Endodermal cell (in vitro differentiated cells): ENCODE results near the gene CENPP. TPM values are rescaled to one million over a fixed set of nuclear protein-coding genes. Genes with fewer than 3 reads are reported as not detected.

Source experiments
- DNase-seq: peaks from one replicate; pipeline ENCODE4 v3.0.0-alpha.2; 2017
- H3K27ac ChIP-seq: 2 replicates; pipeline ENCODE4 v1.5.1; 2013; ENCODE audit warnings: mild to moderate bottlenecking, low read depth, low read length, moderate library complexity
- H3K27me3 ChIP-seq: 2 replicates; pipeline ENCODE4 v1.6.1; 2013; ENCODE audit warnings: mild to moderate bottlenecking, low read length, moderate library complexity; ENCODE audit not compliant: insufficient read depth, control insufficient read depth, poor library complexity, severe bottlenecking
- H3K36me3 ChIP-seq: 2 replicates; pipeline ENCODE4 v1.7.0; 2013; ENCODE audit warnings: mild to moderate bottlenecking, low read length, moderate library complexity; ENCODE audit not compliant: control insufficient read depth, insufficient read depth
- H3K4me1 ChIP-seq: one replicate; pipeline ENCODE4 v1.7.0; 2013; ENCODE audit warnings: low read length; ENCODE audit not compliant: control insufficient read depth, insufficient read depth
- H3K4me3 ChIP-seq: 2 replicates; pipeline ENCODE4 v1.5.1; 2013; ENCODE audit warnings: mild to moderate bottlenecking, low read length, moderate library complexity
- H3K9ac ChIP-seq: 2 replicates; pipeline ENCODE4 v1.6.1; 2013; ENCODE audit warnings: mild to moderate bottlenecking, low read length, moderate library complexity; ENCODE audit not compliant: poor library complexity, severe bottlenecking; ENCODE audit errors: extremely low read depth
- H3K9me3 ChIP-seq: 2 replicates; pipeline ENCODE4 v1.6.1; 2013; ENCODE audit warnings: mild to moderate bottlenecking, low read length, moderate library complexity; ENCODE audit not compliant: control insufficient read depth
- H3K27ac Mint-ChIP-seq: 2 replicates; pipeline ENCODE4 v1.8.0; 2020; ENCODE audit warnings: mixed read lengths
- H3K27me3 Mint-ChIP-seq: 2 replicates; pipeline ENCODE4 v1.8.0; 2021; ENCODE audit warnings: mild to moderate bottlenecking, mixed read lengths; ENCODE audit not compliant: insufficient read depth
- H3K36me3 Mint-ChIP-seq: 2 replicates; pipeline ENCODE4 v1.8.0; 2020; ENCODE audit warnings: low read depth, mixed read lengths
- H3K4me1 Mint-ChIP-seq: 2 replicates; pipeline ENCODE4 v1.8.0; 2020; ENCODE audit warnings: mixed read lengths
- H3K4me3 Mint-ChIP-seq: 2 replicates; pipeline ENCODE4 v1.8.0; 2020; ENCODE audit warnings: mild to moderate bottlenecking, moderate library complexity, mixed read lengths
- H3K9me3 Mint-ChIP-seq: 2 replicates; pipeline ENCODE4 v1.8.0; 2020; ENCODE audit warnings: mild to moderate bottlenecking, mixed read lengths
- CTCF ChIP-seq: fragments of 200-600 bp; sonication (generic); conservative IDR thresholded peaks from 2 replicates; pipeline ENCODE4 v1.5.0; 2021; ENCODE audit warnings: antibody characterized with exemption, mild to moderate bottlenecking
- WGBS, 2 experiments: methylation state at CpG; one replicate each; pipeline versions ENCODE4 v1.1.5 to v1.1.7; 2013; ENCODE audit warnings: missing lambda C conversion rate in 2 of 2, mixed read lengths in 1 of 2; ENCODE audit not compliant: insufficient coverage in 1 of 2, insufficient read length in 1 of 2; 5-methylcytosine and 5-hydroxymethylcytosine counted together
- total RNA-seq, 2 donors: library from RNA; stranded (reverse); fragmentation: NEBNext Ultra II Directional in 1 of 2; extraction: Animal tissue kit (Norgen Biotek cat#: 25700) in 1 of 2; gene quantifications; 2 replicates in 1 of 2; 3 replicates in 1 of 2; pipeline ENCODE4 v1.2.1, GENCODE V29; 2021

Gene CENPP
- total RNA-seq, 2 donors from 2014 or later: 8.2 to 9.2 TPM

DNA sequence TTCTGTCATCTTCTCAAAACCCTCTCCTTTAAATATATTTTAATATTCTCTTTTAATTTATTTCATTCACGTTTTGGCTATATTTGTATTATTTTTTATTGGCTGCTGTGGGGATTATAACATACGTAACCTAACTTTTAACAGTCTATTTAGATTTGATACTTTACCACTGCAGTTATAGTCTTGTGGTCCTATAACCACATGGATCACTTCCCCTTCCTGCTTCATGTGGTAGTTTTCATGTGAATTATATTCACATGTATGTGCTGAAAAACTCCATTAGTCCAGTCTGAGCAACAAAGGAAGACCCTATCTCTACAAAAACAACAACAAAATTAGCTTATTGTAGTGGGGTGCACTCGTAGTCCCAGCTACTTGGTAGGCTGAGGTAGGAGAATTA lies 34.3 kb downstream of the CENPP start:
- no peak overlapping the region for H3K4me3 Mint-ChIP-seq
- Histone ChIP-seq H3K27ac (no peak overlapping the region), H3K9me3 (peaks cover 20% of the 10 kb centered on the region), H3K9ac (no peak overlapping the region), H3K4me1 (no peaks in the 10 kb centered on the region), H3K4me3 (no peak overlapping the region), H3K27me3 (no peaks in the 10 kb centered on the region), H3K36me3 (no peaks in the 10 kb centered on the region)
- H3K4me1 Mint-ChIP-seq: no peaks in the 10 kb centered on the region
- no peak for DNase-seq
- no peak for TF ChIP-seq CTCF
- 100% methylated on average over 2 of the region's 3 CpGs; no CpG with 5 or more reads in 1 of the 2 experiments for WGBS, 2 experiments
- no peaks in the 10 kb centered on the region for H3K27me3 Mint-ChIP-seq
- H3K27ac Mint-ChIP-seq: no peak overlapping the region
- peaks cover 25% of the 10 kb centered on the region for H3K9me3 Mint-ChIP-seq
- peaks cover 22% of the 10 kb centered on the region for H3K36me3 Mint-ChIP-seq

- H3K36me3 ChIP-seq: no peaks in the 10 kb centered on the region
- no peaks in the 10 kb centered on the region for H3K4me1 ChIP-seq
- no peaks in the 10 kb centered on the region for H3K9me3 ChIP-seq
- TF ChIP-seq CTCF: no peak
- H3K36me3 Mint-ChIP-seq: peaks cover 7% of the 10 kb centered on the region
- peaks cover 4% of the 10 kb centered on the region for H3K4me1 Mint-ChIP-seq
- no peaks in the 10 kb centered on the region for H3K9me3 Mint-ChIP-seq
- no peaks in the 10 kb centered on the region for H3K27me3 ChIP-seq
- no peak for DNase-seq
- H3K4me3 Mint-ChIP-seq: no peak overlapping the region
- H3K4me3 ChIP-seq: no peak overlapping the region
- 26 to 30% methylated on average over 2 of the region's 2 CpGs for WGBS, 2 experiments
- H3K27ac Mint-ChIP-seq: no peak overlapping the region
- H3K27ac ChIP-seq: no peak overlapping the region
- no peak overlapping the region for H3K9ac ChIP-seq
- no peaks in the 10 kb centered on the region for H3K27me3 Mint-ChIP-seq
Observed at GRCh38 chr9:92369075-92369474, 43.3 kb downstream of the CENPP start.

GRCh38 chr9:92373167-92373566 lies 47.4 kb downstream of the CENPP start:
- H3K4me1 Mint-ChIP-seq: peaks cover 13% of the 10 kb centered on the region
- Histone ChIP-seq H3K9ac (no peak overlapping the region), H3K4me3 (no peak overlapping the region), H3K27me3 (no peaks in the 10 kb centered on the region), H3K27ac (no peak overlapping the region), H3K4me1 (peaks cover 2% of the 10 kb centered on the region), H3K36me3 (no peaks in the 10 kb centered on the region), H3K9me3 (no peaks in the 10 kb centered on the region)
- H3K4me3 Mint-ChIP-seq: no peak overlapping the region
- no peaks in the 10 kb centered on the region for H3K9me3 Mint-ChIP-seq
- no peaks in the 10 kb centered on the region for H3K27me3 Mint-ChIP-seq
- TF ChIP-seq CTCF: no peak
- H3K36me3 Mint-ChIP-seq: peaks cover 1% of the 10 kb centered on the region
- DNase-seq: no peak
- WGBS, 2 experiments: 98 to 100% methylated on average over 1 to 2 of the region's 2 CpGs
- no peak overlapping the region for H3K27ac Mint-ChIP-seq
